Measurements from ENCODE around the gene TSPAN15.

The TSPAN15 gene

DNA sequence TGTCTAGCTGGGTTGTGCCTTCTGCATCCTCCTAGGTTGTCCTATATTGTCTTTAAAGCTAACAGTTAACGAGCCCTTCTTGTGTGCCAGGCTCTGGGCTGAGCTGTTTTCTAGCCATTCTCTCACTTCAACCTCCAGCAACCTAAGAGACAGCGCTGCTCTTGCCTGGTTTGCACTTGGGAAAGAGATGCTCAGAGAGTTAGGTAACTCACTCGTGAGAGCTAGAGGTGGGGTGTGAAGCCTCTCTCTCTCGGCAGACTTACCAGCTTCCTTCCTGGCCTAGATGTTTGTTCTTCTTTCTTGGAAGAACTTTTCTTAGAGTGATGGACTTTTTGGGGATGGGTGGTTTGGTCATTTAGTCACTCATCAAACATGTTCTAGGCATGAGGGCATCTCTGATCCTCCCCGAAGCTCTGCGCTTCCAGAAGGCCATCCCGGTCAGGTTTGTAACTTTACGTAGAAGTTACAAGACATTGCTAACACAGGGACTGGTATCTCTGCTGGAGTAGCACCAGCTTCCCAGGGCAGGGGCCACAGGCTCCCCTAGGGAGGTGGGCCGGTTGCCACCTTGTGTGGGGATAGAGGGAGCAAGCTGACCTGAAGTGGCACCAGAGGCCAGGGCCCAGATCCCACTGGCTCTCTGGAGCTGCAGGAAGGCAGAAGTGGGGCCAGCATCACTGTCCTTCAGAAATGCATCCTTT, 14.3 kb downstream of the TSPAN15 start:
- no peak overlapping the region for H3K4me3 ChIP-seq (ENCODE audit: low read depth, low read length)
- no peak for DNase-seq (ENCODE audit: low read depth)
- TF ChIP-seq, protein P1, sequence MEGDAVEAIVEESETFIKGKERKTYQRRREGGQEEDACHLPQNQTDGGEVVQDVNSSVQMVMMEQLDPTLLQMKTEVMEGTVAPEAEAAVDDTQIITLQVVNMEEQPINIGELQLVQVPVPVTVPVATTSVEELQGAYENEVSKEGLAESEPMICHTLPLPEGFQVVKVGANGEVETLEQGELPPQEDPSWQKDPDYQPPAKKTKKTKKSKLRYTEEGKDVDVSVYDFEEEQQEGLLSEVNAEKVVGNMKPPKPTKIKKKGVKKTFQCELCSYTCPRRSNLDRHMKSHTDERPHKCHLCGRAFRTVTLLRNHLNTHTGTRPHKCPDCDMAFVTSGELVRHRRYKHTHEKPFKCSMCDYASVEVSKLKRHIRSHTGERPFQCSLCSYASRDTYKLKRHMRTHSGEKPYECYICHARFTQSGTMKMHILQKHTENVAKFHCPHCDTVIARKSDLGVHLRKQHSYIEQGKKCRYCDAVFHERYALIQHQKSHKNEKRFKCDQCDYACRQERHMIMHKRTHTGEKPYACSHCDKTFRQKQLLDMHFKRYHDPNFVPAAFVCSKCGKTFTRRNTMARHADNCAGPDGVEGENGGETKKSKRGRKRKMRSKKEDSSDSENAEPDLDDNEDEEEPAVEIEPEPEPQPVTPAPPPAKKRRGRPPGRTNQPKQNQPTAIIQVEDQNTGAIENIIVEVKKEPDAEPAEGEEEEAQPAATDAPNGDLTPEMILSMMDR (conservative IDR thresholded peaks at IDR 0.05; ENCODE audit: low read depth, low read length): no peak

DNA sequence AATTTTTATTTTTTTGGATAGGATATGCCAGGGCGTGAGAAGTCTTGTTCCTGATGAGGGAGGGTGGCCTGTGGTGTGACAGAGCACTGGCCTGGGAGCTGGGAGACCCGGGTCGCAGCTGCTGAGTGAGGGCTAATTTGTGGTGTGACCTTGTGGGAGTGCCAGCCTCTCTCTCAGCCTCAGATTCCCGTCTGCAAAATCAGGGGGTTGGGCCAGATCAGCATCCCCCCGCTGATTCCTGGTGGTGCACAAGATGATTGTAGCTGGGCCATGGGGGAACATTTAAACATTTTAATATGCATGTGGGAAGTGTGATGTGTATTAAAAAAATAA, 14.9 kb downstream of the TSPAN15 start:
- TF ChIP-seq, protein P1 (conservative IDR thresholded peaks at IDR 0.05; ENCODE audit: low read depth, low read length): no peak
- H3K4me3 ChIP-seq (ENCODE audit: low read depth, low read length): no peak overlapping the region
- no peak for DNase-seq (ENCODE audit: low read depth)

DNA sequence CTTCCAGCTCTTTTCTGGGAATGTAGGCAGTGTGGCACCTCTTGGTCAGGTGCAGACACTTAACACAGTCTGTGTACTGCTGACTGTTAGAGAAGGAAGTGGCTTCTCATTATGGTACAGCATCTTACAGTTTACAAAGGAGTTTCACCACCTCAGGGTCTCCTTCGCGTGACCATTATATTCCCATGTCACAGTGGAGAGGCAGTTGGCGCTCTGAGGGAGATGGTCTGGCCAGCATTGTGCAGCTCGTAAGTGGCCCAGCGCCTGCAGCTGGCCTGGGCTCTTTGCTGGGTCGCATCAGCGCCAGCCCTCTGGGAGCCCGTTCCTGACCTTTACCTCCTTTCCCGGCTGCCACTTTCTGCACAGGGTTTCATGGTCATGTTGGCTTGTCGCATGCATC, 15.4 kb downstream of the TSPAN15 start:
- DNase-seq (ENCODE audit: low read depth): no peak
- H3K4me3 ChIP-seq (ENCODE audit: low read depth, low read length): no peak overlapping the region
- TF ChIP-seq, protein P1 (conservative IDR thresholded peaks at IDR 0.05; ENCODE audit: low read depth, low read length): no peak

DNA sequence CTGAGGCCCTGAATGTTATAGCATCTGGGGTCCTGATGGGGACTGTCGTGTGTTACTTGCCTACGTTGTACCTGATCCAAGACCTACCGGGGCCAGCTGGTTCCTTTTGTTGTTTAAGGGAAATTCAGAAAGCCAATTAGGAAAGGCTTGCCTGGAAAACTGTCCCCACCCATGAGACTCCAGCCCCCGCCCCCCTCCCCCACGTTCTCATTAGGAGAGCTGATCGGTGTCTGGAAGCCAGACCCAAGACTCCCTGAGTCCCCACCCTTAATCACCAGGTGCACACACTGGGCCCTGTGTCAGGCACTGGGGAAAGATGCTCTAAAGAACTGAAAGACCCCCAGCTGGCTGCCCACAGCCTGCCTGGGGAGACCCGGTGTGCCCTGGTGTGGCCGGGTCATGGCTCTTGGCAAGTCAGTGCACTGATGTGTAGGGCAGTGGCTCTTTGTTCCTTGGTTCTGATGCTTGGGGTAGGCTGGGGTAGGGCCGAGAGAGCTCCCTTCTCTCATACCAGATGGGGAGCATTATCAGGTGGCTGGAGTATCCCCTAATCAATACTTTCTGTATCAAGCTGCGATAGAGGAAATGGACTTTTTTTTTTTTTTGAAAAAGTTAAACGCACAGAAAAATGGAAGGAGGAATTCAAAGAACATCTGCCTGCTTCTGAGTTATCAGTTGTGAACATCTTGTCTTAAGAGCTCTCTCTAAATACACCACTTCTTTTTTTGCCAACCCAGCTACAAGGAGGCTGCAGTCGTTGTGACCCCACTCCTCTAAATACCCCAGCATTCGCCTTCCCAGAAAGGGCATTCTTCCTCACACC, 16.9 kb downstream of the TSPAN15 start:
- H3K4me3 ChIP-seq (ENCODE audit: low read depth, low read length): no peak overlapping the region
- TF ChIP-seq, protein P1 (conservative IDR thresholded peaks at IDR 0.05; ENCODE audit: low read depth, low read length): no peak
- no peak for DNase-seq (ENCODE audit: low read depth)

DNA sequence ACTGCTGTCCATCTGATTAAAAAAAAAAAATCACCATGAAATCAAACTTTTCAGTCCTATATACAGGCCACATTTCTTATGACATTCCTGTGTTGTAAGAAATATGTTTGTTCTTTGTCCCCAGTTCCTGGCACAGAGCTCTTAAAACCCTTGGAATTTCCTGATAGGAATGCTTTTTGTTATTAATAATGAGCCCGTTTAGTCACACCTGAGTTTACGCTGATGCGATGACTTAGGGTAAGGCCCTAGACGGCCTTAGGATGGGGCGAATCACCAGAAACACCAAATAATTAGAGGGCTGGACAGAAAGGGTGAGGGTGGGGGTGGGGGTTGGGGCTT, 17.5 kb downstream of the TSPAN15 start:
- TF ChIP-seq, protein P1 (conservative IDR thresholded peaks at IDR 0.05; ENCODE audit: low read depth, low read length): no peak
- no peak overlapping the region for H3K4me3 ChIP-seq (ENCODE audit: low read depth, low read length)
- DNase-seq (ENCODE audit: low read depth): no peak

DNA sequence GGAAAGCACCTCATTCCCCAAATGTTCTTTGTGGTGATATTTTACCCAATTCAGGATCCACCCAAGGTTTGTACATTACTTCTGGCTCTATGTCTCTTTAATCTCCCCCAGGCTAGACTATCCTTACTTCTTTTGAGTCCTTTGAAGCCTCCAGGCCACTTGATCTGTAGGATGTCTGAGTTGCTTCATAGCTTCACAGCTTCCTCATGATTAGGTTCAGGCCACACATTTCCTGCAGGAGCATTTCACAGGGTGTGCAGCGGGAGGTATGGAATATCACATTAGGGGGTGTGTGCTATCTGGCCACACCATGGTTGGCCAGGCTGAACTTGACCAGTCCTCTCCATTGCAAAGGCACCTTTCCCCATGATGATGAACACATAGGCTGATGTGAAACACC, 18.7 kb downstream of the TSPAN15 start:
- no peak for DNase-seq (ENCODE audit: low read depth)
- TF ChIP-seq, protein P1 (conservative IDR thresholded peaks at IDR 0.05; ENCODE audit: low read depth, low read length): no peak
- no peak overlapping the region for H3K4me3 ChIP-seq (ENCODE audit: low read depth, low read length)
